H9 (cell line): ENCODE measurements around the gene LRRFIP1. TPM values are rescaled to one million over a fixed set of nuclear protein-coding genes. Genes with fewer than 3 reads are reported as not detected.

Source experiments
- DNase-seq: peaks from one replicate; pipeline ENCODE4 v3.0.0-alpha.2; 2017
- H2AFZ ChIP-seq: one replicate; pipeline ENCODE4 v1.6.1; 2013; ENCODE audit warnings: mild to moderate bottlenecking, low read length, control low read depth, moderate library complexity
- H2AK5ac ChIP-seq: 2 replicates; pipeline ENCODE4 v1.6.1; 2013; ENCODE audit warnings: low read length, control low read depth, mixed read lengths; ENCODE audit not compliant: insufficient read length
- H2BK120ac ChIP-seq: one replicate; pipeline ENCODE4 v1.6.1; 2013; ENCODE audit warnings: low read depth, mild to moderate bottlenecking, low read length, control low read depth, inconsistent platforms; ENCODE audit not compliant: poor library complexity, severe bottlenecking
- H2BK12ac ChIP-seq: 2 replicates; pipeline ENCODE4 v1.6.1; 2013; ENCODE audit warnings: low read length, control low read depth, mixed read lengths, low read depth; ENCODE audit not compliant: insufficient read length
- H2BK15ac ChIP-seq: 2 replicates; pipeline ENCODE4 v1.6.1; 2013; ENCODE audit warnings: low read depth, low read length, control low read depth
- H2BK20ac ChIP-seq: one replicate; pipeline ENCODE4 v1.6.1; 2013; ENCODE audit warnings: low read depth, mild to moderate bottlenecking, low read length, control low read depth, inconsistent platforms; ENCODE audit not compliant: poor library complexity, severe bottlenecking
- H2BK5ac ChIP-seq: 2 replicates; pipeline ENCODE4 v1.6.1; 2013; ENCODE audit warnings: low read length, control low read depth, mixed read lengths; ENCODE audit not compliant: insufficient read length
- H3K14ac ChIP-seq: 2 replicates; pipeline ENCODE4 v1.6.1; 2013; ENCODE audit warnings: low read length, control low read depth; ENCODE audit not compliant: insufficient read depth
- H3K18ac ChIP-seq: 2 replicates; pipeline ENCODE4 v1.6.1; 2013; ENCODE audit warnings: low read depth, mild to moderate bottlenecking, mixed read lengths, low read length, control low read depth; ENCODE audit not compliant: insufficient read length
- H3K23ac ChIP-seq: 2 replicates; pipeline ENCODE4 v1.6.1; 2013; ENCODE audit warnings: low read length, control low read depth, mixed read lengths, low read depth; ENCODE audit not compliant: insufficient read length
- H3K23me2 ChIP-seq: 2 replicates; pipeline ENCODE4 v1.6.1; 2013; ENCODE audit warnings: low read depth, mild to moderate bottlenecking, mixed read lengths, low read length, control low read depth; ENCODE audit not compliant: insufficient read length, poor library complexity, severe bottlenecking
- H3K27ac ChIP-seq: 2 replicates; pipeline ENCODE4 v1.5.1; 2013; ENCODE audit warnings: low read length, control low read depth, mixed read lengths, low read depth; ENCODE audit not compliant: insufficient read length
- H3K27me3 ChIP-seq: 2 replicates; pipeline ENCODE4 v1.6.1; 2013; ENCODE audit warnings: low read length, control low read depth, inconsistent platforms; ENCODE audit not compliant: insufficient read depth
- H3K4ac ChIP-seq: 2 replicates; pipeline ENCODE4 v1.6.1; 2013; ENCODE audit warnings: low read depth, mild to moderate bottlenecking, control low read depth, inconsistent platforms, low read length, moderate library complexity
- H3K4me1 ChIP-seq: 2 replicates; pipeline ENCODE4 v1.6.1; 2013; ENCODE audit warnings: low read length, control low read depth, inconsistent platforms; ENCODE audit not compliant: insufficient read depth
- H3K4me2 ChIP-seq: 2 replicates; pipeline ENCODE4 v1.6.1; 2013; ENCODE audit warnings: low read length, control low read depth, mixed read lengths; ENCODE audit not compliant: insufficient read length, insufficient read depth
- H3K56ac ChIP-seq: 2 replicates; pipeline ENCODE4 v1.6.1; 2013; ENCODE audit warnings: low read depth, mild to moderate bottlenecking, mixed read lengths, low read length, control low read depth; ENCODE audit not compliant: insufficient read length
- H3K79me1 ChIP-seq: 2 replicates; pipeline ENCODE4 v1.6.1; 2013; ENCODE audit warnings: low read depth, mild to moderate bottlenecking, moderate library complexity, low read length, control low read depth, inconsistent platforms; ENCODE audit not compliant: insufficient read depth, poor library complexity, severe bottlenecking
- H3K79me2 ChIP-seq: 2 replicates; pipeline ENCODE4 v1.6.1; 2013; ENCODE audit warnings: low read length, control low read depth, inconsistent platforms; ENCODE audit not compliant: insufficient read depth
- H3K9ac ChIP-seq: 2 replicates; pipeline ENCODE4 v1.6.1; 2013; ENCODE audit warnings: low read length, control low read depth, mixed read lengths; ENCODE audit not compliant: insufficient read length; ENCODE audit errors: extremely low read depth
- H3K9me3 ChIP-seq: one replicate; pipeline ENCODE4 v1.6.1; 2013; ENCODE audit warnings: low read depth, low read length, inconsistent platforms; ENCODE audit not compliant: control insufficient read depth
- H3T11ph ChIP-seq: one replicate; pipeline ENCODE4 v1.6.1; 2013; ENCODE audit warnings: mild to moderate bottlenecking, low read length, control low read depth, inconsistent platforms
- H4K20me1 ChIP-seq: one replicate; pipeline ENCODE4 v1.6.1; 2013; ENCODE audit not compliant: control insufficient read depth, insufficient read length, insufficient read depth
- H4K5ac ChIP-seq: 2 replicates; pipeline ENCODE4 v1.6.1; 2013; ENCODE audit warnings: low read depth, mild to moderate bottlenecking, mixed read lengths, low read length, control low read depth; ENCODE audit not compliant: insufficient read length
- H4K8ac ChIP-seq: replicated peaks from 2 replicates; pipeline ENCODE4 v1.6.1; 2013; ENCODE audit warnings: low read length, control low read depth, mixed read lengths, low read depth; ENCODE audit not compliant: insufficient read length
- H4K91ac ChIP-seq: 2 replicates; pipeline ENCODE4 v1.6.1; 2013; ENCODE audit warnings: low read depth, mild to moderate bottlenecking, moderate library complexity, mixed read lengths, low read length, control low read depth; ENCODE audit not compliant: insufficient read length
- H3K27ac Mint-ChIP-seq, 3 experiments: 2 replicates in 2 of 3; 3 replicates in 1 of 3; pipeline ENCODE4 v1.8.0; 2020 to 2021; ENCODE audit warnings: mixed read lengths in 3 of 3, mild to moderate bottlenecking in 1 of 3, moderate library complexity in 1 of 3
- H3K27me3 Mint-ChIP-seq: 2 replicates; pipeline ENCODE4 v1.8.0; 2021; ENCODE audit warnings: low read depth, mild to moderate bottlenecking, moderate library complexity, mixed read lengths
- H3K36me3 Mint-ChIP-seq, 3 experiments: 2 replicates in 2 of 3; 3 replicates in 1 of 3; pipeline ENCODE4 v1.8.0; 2020 to 2021; ENCODE audit warnings: low read depth in 3 of 3, mixed read lengths in 3 of 3; ENCODE audit not compliant: insufficient read depth in 1 of 3
- H3K4me1 Mint-ChIP-seq, 2 experiments: 2 replicates each; pipeline ENCODE4 v1.8.0; 2020; ENCODE audit warnings: mixed read lengths in 2 of 2
- H3K4me3 Mint-ChIP-seq, 2 experiments: 2 replicates in 1 of 2; 3 replicates in 1 of 2; pipeline ENCODE4 v1.8.0; 2020 to 2021; ENCODE audit warnings: mild to moderate bottlenecking in 2 of 2, mixed read lengths in 2 of 2, moderate library complexity in 1 of 2
- H3K9me3 Mint-ChIP-seq, 2 experiments: 2 replicates in 1 of 2; 3 replicates in 1 of 2; pipeline ENCODE4 v1.8.0; 2020; ENCODE audit warnings: mild to moderate bottlenecking in 2 of 2, mixed read lengths in 2 of 2, moderate library complexity in 1 of 2
- CTCF ChIP-seq: fragments of 200-600 bp; sonication (generic); conservative IDR thresholded peaks from 3 replicates; pipeline ENCODE4 v1.8.0; 2021; ENCODE audit warnings: antibody characterized with exemption, mild to moderate bottlenecking
- WGBS: extraction: QIAGEN DNeasy Blood & Tissue Kit; methylation state at CpG from one replicate; pipeline ENCODE4 v1.1.7; 2013; ENCODE audit warnings: missing lambda C conversion rate, low lambda C conversion rate, mixed read lengths; ENCODE audit not compliant: insufficient read length; ENCODE audit errors: extremely low coverage; 5-methylcytosine and 5-hydroxymethylcytosine counted together
- total RNA-seq: library from RNA; stranded (reverse); gene quantifications from 2 replicates; pipeline ENCODE4 v1.2.1, GENCODE V29; 2021

The LRRFIP1 gene
- total RNA-seq, 1 experiment from 2014 or later: 38.5 TPM

DNA sequence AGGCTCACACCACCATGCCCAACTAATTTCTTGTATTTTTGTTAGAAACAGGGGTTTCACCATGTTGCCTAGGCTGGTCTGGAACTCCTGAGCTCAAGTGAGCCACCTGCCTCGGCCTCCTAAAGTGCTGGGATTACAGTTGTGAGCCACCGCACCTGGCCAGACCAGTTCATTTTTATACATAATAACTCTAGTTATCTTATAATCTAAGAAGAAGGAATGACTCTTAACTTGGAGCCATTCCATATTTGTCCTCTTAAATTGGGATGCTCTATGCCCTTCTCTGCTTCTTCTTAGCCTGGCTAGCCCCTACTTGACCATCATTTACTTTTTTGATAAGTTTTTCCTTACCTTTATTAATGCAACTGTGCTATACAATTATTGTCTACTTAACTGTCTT lies 174.1 kb downstream of the LRRFIP1 start:
- no peak overlapping the region for H3K27ac ChIP-seq
- peaks cover 1 to 9% of the 10 kb centered on the region in 2 experiments; a peak in 2 of 5 replicates for H3K9me3 Mint-ChIP-seq
- no peak overlapping the region for H3K14ac ChIP-seq
- no peaks in the 10 kb centered on the region for H3K9me3 ChIP-seq
- no peak overlapping the region for H2BK5ac ChIP-seq
- no peak for TF ChIP-seq CTCF
- no peak overlapping the region for H3K9ac ChIP-seq
- no peaks in the 10 kb centered on the region; the same call in 1 of the 2 replicates for H3K27me3 Mint-ChIP-seq
- no CpG with 5 or more reads among the region's 2 CpGs for WGBS
- H3K4me3 Mint-ChIP-seq: no peak overlapping the region
- H2AFZ ChIP-seq: no peak overlapping the region
- no peak overlapping the region for H3T11ph ChIP-seq
- no peaks in the 10 kb centered on the region for H3K27me3 ChIP-seq
- no peak for DNase-seq
- H3K23me2 ChIP-seq: no peaks in the 10 kb centered on the region
- no peaks in the 10 kb centered on the region for H3K4me1 Mint-ChIP-seq
- no peak overlapping the region for H3K4ac ChIP-seq
- H2BK15ac ChIP-seq: no peak overlapping the region
- no peak overlapping the region for H2BK120ac ChIP-seq
- H4K8ac ChIP-seq: no peak overlapping the region
- H4K91ac ChIP-seq: no peak overlapping the region
- no peaks in the 10 kb centered on the region for H3K4me1 ChIP-seq
- no peak overlapping the region for H3K56ac ChIP-seq
- H2BK12ac ChIP-seq: no peak overlapping the region
- H2BK20ac ChIP-seq: no peak overlapping the region
- H2AK5ac ChIP-seq: no peak overlapping the region
- no peak overlapping the region for H3K27ac Mint-ChIP-seq
- no peaks in the 10 kb centered on the region for H4K20me1 ChIP-seq
- H3K79me2 ChIP-seq: no peaks in the 10 kb centered on the region
- no peak overlapping the region for H3K18ac ChIP-seq
- no peak overlapping the region for H4K5ac ChIP-seq
- H3K4me2 ChIP-seq: no peak overlapping the region
- H3K36me3 Mint-ChIP-seq: no peaks in the 10 kb centered on the region
- H3K23ac ChIP-seq: no peak overlapping the region
- H3K79me1 ChIP-seq: no peaks in the 10 kb centered on the region
